HCT116 (cell line): ENCODE data around the gene MBTPS2.

ENCODE experiments used
- CTCF ChIP-seq, 3 experiments: fragments of 200-600 bp in 1 of 3; sonication (generic) in 1 of 3; IDR thresholded peaks in 2 of 3; conservative IDR thresholded peaks in 1 of 3; 2 replicates each; pipeline ENCODE4 v1.5.1; 2012 to 2017; ENCODE audit warnings: low read depth in 2 of 3, low read length in 2 of 3, antibody characterized with exemption in 1 of 3, borderline replicate concordance in 1 of 3, control low read depth in 1 of 3, mild to moderate bottlenecking in 1 of 3, mixed read lengths in 1 of 3, mixed run types in 1 of 3, moderate library complexity in 1 of 3; ENCODE audit not compliant: insufficient read depth in 1 of 3
- EGR1 ChIP-seq: IDR thresholded peaks from 2 replicates; pipeline ENCODE4 v1.6.1; 2012; ENCODE audit warnings: low read depth
- EZH2 ChIP-seq: fragments of 200-600 bp; sonication (generic); IDR thresholded peaks from 2 replicates; pipeline ENCODE4 v1.6.1; 2017; ENCODE audit warnings: antibody characterized with exemption, mixed run types
- EZH2phosphoT487 ChIP-seq: fragments of 200-600 bp; IDR thresholded peaks from 2 replicates; pipeline ENCODE4 v1.6.1; 2018; ENCODE audit warnings: antibody characterized with exemption, borderline replicate concordance
- MAX ChIP-seq: IDR thresholded peaks from 2 replicates; pipeline ENCODE4 v1.6.1; 2012
- POLR2A ChIP-seq: IDR thresholded peaks from 2 replicates; pipeline ENCODE4 v1.7.0; 2011; ENCODE audit warnings: borderline replicate concordance; ENCODE audit not compliant: insufficient read depth, insufficient read length; ENCODE audit errors: extremely low read depth
- POLR2AphosphoS5 ChIP-seq: IDR thresholded peaks from 2 replicates; pipeline ENCODE4 v1.6.1; 2011; ENCODE audit warnings: mild to moderate bottlenecking, low read depth, low read length, moderate library complexity
- SIN3A ChIP-seq: IDR thresholded peaks from 2 replicates; pipeline ENCODE4 v1.6.1; 2012; ENCODE audit warnings: low read depth
- SRF ChIP-seq: IDR thresholded peaks from 2 replicates; pipeline ENCODE4 v1.6.1; 2012; ENCODE audit warnings: low read depth
- YY1 ChIP-seq: IDR thresholded peaks from 2 replicates; pipeline ENCODE4 v1.6.1; 2011; ENCODE audit warnings: low read length, low read depth, moderate library complexity, mild to moderate bottlenecking; ENCODE audit not compliant: insufficient replicate concordance; ENCODE audit errors: extremely low read depth
- ZFX ChIP-seq: fragments of 450-650 bp; IDR thresholded peaks from 2 replicates; pipeline ENCODE4 v1.6.1; 2017
- ZNF274 ChIP-seq: fragments of 200-500 bp; sonication (Bioruptor generic); IDR thresholded peaks from 2 replicates; pipeline ENCODE4 v1.6.1; 2014; ENCODE audit warnings: mild to moderate bottlenecking, low read depth, low read length, inconsistent platforms
- TF ChIP-seq, protein P1 (sequence below): IDR thresholded peaks from 2 replicates; pipeline ENCODE4 v1.6.1; 2012; ENCODE audit warnings: low read depth
- TF ChIP-seq, protein P2 (sequence below): IDR thresholded peaks from 2 replicates; pipeline ENCODE4 v1.6.1; 2011; ENCODE audit warnings: mild to moderate bottlenecking, low read length, moderate library complexity; ENCODE audit not compliant: insufficient replicate concordance; ENCODE audit errors: extremely low read depth

GRCh38 chrX:21863241-21863640, 23.8 kb downstream of the MBTPS2 start:
- TF ChIP-seq CTCF (IDR thresholded peaks at IDR 0.05 in 2 of 3, conservative IDR thresholded peaks at IDR 0.05 in 1 of 3; ENCODE audit: borderline replicate concordance in 1 of 3, insufficient read depth in 1 of 3, low read depth in 2 of 3, low read length in 2 of 3) (no peak), POLR2A (no peak), EZH2 (no peak), ZFX (no peak), POLR2AphosphoS5 (no peak), SRF (no peak), YY1 (no peak), ZNF274 (no peak), SIN3A (no peak), MAX (no peak), EZH2phosphoT487 (no peak), EGR1 (no peak)
- TF ChIP-seq, protein P1, sequence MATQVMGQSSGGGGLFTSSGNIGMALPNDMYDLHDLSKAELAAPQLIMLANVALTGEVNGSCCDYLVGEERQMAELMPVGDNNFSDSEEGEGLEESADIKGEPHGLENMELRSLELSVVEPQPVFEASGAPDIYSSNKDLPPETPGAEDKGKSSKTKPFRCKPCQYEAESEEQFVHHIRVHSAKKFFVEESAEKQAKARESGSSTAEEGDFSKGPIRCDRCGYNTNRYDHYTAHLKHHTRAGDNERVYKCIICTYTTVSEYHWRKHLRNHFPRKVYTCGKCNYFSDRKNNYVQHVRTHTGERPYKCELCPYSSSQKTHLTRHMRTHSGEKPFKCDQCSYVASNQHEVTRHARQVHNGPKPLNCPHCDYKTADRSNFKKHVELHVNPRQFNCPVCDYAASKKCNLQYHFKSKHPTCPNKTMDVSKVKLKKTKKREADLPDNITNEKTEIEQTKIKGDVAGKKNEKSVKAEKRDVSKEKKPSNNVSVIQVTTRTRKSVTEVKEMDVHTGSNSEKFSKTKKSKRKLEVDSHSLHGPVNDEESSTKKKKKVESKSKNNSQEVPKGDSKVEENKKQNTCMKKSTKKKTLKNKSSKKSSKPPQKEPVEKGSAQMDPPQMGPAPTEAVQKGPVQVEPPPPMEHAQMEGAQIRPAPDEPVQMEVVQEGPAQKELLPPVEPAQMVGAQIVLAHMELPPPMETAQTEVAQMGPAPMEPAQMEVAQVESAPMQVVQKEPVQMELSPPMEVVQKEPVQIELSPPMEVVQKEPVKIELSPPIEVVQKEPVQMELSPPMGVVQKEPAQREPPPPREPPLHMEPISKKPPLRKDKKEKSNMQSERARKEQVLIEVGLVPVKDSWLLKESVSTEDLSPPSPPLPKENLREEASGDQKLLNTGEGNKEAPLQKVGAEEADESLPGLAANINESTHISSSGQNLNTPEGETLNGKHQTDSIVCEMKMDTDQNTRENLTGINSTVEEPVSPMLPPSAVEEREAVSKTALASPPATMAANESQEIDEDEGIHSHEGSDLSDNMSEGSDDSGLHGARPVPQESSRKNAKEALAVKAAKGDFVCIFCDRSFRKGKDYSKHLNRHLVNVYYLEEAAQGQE = no peak
- TF ChIP-seq, protein P2, sequence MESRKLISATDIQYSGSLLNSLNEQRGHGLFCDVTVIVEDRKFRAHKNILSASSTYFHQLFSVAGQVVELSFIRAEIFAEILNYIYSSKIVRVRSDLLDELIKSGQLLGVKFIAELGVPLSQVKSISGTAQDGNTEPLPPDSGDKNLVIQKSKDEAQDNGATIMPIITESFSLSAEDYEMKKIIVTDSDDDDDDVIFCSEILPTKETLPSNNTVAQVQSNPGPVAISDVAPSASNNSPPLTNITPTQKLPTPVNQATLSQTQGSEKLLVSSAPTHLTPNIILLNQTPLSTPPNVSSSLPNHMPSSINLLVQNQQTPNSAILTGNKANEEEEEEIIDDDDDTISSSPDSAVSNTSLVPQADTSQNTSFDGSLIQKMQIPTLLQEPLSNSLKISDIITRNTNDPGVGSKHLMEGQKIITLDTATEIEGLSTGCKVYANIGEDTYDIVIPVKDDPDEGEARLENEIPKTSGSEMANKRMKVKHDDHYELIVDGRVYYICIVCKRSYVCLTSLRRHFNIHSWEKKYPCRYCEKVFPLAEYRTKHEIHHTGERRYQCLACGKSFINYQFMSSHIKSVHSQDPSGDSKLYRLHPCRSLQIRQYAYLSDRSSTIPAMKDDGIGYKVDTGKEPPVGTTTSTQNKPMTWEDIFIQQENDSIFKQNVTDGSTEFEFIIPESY = no peak
